HCT116 (cell line): Measurements from ENCODE around the gene HIPK3.

Source experiments
- EZH2phosphoT487 ChIP-seq: fragments of 200-600 bp; IDR thresholded peaks from 2 replicates; pipeline ENCODE4 v1.6.1; 2018; ENCODE audit warnings: antibody characterized with exemption, borderline replicate concordance
- JUND ChIP-seq: IDR thresholded peaks from 2 replicates; pipeline ENCODE4 v1.6.1; 2012
- MAX ChIP-seq: IDR thresholded peaks from 2 replicates; pipeline ENCODE4 v1.6.1; 2012
- POLR2A ChIP-seq: IDR thresholded peaks from 2 replicates; pipeline ENCODE4 v1.7.0; 2011; ENCODE audit warnings: borderline replicate concordance; ENCODE audit not compliant: insufficient read depth, insufficient read length; ENCODE audit errors: extremely low read depth
- POLR2AphosphoS5 ChIP-seq: IDR thresholded peaks from 2 replicates; pipeline ENCODE4 v1.6.1; 2011; ENCODE audit warnings: mild to moderate bottlenecking, low read depth, low read length, moderate library complexity
- SRF ChIP-seq: IDR thresholded peaks from 2 replicates; pipeline ENCODE4 v1.6.1; 2012; ENCODE audit warnings: low read depth
- TF ChIP-seq, protein P1 (sequence below), 3 experiments: fragments of 200-600 bp in 1 of 3; sonication (generic) in 1 of 3; IDR thresholded peaks in 2 of 3; conservative IDR thresholded peaks in 1 of 3; 2 replicates each; pipeline ENCODE4 v1.5.1; 2012 to 2017; ENCODE audit warnings: low read depth in 2 of 3, low read length in 2 of 3, antibody characterized with exemption in 1 of 3, borderline replicate concordance in 1 of 3, control low read depth in 1 of 3, mild to moderate bottlenecking in 1 of 3, mixed read lengths in 1 of 3, mixed run types in 1 of 3, moderate library complexity in 1 of 3; ENCODE audit not compliant: insufficient read depth in 1 of 3
- TF ChIP-seq, protein P2 (sequence below): IDR thresholded peaks from 2 replicates; pipeline ENCODE4 v1.6.1; 2012; ENCODE audit warnings: low read depth

DNA sequence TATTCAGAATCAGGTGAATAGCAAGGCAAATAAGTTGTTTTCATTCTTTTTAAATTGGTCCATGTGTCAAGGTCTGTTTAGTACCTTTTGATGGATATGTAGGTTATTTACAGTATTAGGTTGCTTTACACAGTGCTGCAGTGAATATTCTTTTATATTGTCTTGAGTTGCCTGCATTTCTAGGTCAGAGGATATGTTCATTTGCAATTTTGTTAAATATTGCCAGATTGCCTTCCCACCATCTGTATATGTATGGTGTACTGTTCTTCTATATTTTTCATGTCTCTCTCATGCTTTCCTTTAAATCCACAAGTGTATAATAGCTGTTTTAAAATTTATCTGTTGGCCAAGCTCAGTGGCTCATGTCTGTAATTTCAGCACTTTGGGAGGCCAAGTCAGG is 24.6 kb downstream of the HIPK3 start:
- TF ChIP-seq MAX (no peak), POLR2AphosphoS5 (no peak), POLR2A (no peak), EZH2phosphoT487 (no peak), JUND (no peak), SRF (no peak)
- TF ChIP-seq, protein P1, sequence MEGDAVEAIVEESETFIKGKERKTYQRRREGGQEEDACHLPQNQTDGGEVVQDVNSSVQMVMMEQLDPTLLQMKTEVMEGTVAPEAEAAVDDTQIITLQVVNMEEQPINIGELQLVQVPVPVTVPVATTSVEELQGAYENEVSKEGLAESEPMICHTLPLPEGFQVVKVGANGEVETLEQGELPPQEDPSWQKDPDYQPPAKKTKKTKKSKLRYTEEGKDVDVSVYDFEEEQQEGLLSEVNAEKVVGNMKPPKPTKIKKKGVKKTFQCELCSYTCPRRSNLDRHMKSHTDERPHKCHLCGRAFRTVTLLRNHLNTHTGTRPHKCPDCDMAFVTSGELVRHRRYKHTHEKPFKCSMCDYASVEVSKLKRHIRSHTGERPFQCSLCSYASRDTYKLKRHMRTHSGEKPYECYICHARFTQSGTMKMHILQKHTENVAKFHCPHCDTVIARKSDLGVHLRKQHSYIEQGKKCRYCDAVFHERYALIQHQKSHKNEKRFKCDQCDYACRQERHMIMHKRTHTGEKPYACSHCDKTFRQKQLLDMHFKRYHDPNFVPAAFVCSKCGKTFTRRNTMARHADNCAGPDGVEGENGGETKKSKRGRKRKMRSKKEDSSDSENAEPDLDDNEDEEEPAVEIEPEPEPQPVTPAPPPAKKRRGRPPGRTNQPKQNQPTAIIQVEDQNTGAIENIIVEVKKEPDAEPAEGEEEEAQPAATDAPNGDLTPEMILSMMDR (IDR thresholded peaks at IDR 0.05 in 2 of 3, conservative IDR thresholded peaks at IDR 0.05 in 1 of 3; ENCODE audit: borderline replicate concordance in 1 of 3, insufficient read depth in 1 of 3, low read depth in 2 of 3, low read length in 2 of 3), result no peak
- TF ChIP-seq, protein P2, sequence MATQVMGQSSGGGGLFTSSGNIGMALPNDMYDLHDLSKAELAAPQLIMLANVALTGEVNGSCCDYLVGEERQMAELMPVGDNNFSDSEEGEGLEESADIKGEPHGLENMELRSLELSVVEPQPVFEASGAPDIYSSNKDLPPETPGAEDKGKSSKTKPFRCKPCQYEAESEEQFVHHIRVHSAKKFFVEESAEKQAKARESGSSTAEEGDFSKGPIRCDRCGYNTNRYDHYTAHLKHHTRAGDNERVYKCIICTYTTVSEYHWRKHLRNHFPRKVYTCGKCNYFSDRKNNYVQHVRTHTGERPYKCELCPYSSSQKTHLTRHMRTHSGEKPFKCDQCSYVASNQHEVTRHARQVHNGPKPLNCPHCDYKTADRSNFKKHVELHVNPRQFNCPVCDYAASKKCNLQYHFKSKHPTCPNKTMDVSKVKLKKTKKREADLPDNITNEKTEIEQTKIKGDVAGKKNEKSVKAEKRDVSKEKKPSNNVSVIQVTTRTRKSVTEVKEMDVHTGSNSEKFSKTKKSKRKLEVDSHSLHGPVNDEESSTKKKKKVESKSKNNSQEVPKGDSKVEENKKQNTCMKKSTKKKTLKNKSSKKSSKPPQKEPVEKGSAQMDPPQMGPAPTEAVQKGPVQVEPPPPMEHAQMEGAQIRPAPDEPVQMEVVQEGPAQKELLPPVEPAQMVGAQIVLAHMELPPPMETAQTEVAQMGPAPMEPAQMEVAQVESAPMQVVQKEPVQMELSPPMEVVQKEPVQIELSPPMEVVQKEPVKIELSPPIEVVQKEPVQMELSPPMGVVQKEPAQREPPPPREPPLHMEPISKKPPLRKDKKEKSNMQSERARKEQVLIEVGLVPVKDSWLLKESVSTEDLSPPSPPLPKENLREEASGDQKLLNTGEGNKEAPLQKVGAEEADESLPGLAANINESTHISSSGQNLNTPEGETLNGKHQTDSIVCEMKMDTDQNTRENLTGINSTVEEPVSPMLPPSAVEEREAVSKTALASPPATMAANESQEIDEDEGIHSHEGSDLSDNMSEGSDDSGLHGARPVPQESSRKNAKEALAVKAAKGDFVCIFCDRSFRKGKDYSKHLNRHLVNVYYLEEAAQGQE, result no peak
